Measurements from ENCODE around the gene GPR35. TPM values are rescaled to one million over a fixed set of nuclear protein-coding genes. Genes with fewer than 3 reads are reported as not detected.

Gene GPR35
- total and polyA plus RNA-seq, 2 of the 13 experiments (the other 11 are each of a cell fraction or from before 2014, with no cell fraction given), result 27.1 to 44.2 TPM

DNA sequence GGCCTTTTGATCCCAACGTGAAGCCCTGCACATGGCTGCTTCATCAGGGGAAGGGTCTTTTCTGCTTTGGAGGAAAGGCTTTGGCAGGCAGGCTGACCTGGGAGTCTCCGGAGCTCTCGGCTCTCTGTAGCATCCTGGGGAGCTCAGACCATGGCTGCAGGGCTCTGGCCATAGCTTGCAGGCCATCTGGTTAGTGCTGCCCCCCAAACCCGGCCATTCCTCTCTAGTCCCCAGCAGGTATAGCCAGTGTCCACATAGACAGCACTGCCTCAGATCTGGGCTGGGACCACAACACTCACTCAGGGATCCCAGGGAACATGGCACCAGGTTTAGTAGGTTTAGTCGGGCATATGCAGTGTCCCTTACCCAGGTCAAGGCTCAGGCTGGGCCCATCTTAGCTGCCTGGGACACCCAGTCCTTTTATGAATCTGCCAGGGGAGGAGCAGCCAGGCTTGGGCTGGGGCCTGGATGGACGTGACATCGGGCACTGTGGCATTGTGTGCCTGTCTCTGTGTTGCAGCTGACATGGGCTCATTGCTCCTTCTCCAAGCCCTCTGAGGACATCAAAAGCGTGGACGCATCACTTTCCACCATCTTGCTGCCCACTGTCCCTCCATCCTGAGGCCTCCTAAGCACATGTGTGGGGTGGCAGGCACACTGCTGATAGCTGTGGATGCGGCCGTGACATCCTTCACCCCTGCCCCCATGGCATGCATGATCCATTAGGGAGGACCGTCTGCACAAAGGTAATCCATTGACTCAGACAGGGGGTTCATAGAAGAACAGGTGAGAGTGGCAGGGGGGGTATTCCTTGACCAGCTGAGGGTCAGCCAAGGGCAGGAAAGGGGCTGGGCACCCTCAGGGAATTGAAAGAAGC lies 19.2 kb upstream of the GPR35 start (continued):
- TF ChIP-seq, protein P1, sequence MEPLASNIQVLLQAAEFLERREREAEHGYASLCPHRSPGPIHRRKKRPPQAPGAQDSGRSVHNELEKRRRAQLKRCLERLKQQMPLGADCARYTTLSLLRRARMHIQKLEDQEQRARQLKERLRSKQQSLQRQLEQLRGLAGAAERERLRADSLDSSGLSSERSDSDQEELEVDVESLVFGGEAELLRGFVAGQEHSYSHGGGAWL (CRISPR knock-in tag; IDR thresholded peaks at IDR 0.05), result 0 out of 2 replicates have a peak, but pooled peaks have one; percentile 23
- TF ChIP-seq, protein P2, sequence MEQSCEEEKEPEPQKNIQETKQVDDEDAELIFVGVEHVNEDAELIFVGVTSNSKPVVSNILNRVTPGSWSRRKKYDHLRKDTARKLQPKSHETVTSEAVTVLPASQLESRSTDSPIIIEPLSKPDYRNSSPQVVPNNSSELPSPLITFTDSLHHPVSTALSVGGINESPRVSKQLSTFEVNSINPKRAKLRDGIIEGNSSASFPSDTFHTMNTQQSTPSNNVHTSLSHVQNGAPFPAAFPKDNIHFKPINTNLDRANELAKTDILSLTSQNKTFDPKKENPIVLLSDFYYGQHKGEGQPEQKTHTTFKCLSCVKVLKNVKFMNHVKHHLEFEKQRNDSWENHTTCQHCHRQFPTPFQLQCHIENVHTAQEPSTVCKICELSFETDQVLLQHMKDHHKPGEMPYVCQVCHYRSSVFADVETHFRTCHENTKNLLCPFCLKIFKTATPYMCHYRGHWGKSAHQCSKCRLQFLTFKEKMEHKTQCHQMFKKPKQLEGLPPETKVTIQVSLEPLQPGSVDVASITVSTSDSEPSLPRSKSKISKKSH (CRISPR knock-in tag; IDR thresholded peaks at IDR 0.05; ENCODE audit: borderline replicate concordance), result peak; percentile 80; the same call in 1 of the 2 replicates
- no peak for TF ChIP-seq KLF11 (CRISPR knock-in tag; IDR thresholded peaks at IDR 0.05)
- TF ChIP-seq CBFB (CRISPR knock-in tag; IDR thresholded peaks at IDR 0.05), result no peak
- TF ChIP-seq TCF12 (IDR thresholded peaks at IDR 0.05), result no peak
- peak; percentile 7; the same call in 1 of the 2 replicates for TF ChIP-seq TCF12 (CRISPR knock-in tag; IDR thresholded peaks at IDR 0.05)
- TF ChIP-seq ZMYM4 (CRISPR knock-in tag; IDR thresholded peaks at IDR 0.05), result no peak
- 0 out of 2 replicates have a peak, but pooled peaks have one; percentile 67 for TF ChIP-seq NFIB (CRISPR knock-in tag; IDR thresholded peaks at IDR 0.05; ENCODE audit: borderline replicate concordance)
- no peak for TF ChIP-seq TBL1XR1 (IDR thresholded peaks at IDR 0.05; ENCODE audit: borderline replicate concordance, low read length, partially characterized antibody)
- TF ChIP-seq, protein P3, sequence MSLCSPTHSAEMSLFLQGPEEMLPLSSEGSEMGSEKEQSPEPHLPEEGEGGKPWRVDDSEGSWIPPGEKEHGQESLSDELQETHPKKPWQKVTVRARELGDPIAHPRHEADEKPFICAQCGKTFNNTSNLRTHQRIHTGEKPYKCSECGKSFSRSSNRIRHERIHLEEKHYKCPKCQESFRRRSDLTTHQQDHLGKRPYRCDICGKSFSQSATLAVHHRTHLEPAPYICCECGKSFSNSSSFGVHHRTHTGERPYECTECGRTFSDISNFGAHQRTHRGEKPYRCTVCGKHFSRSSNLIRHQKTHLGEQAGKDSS (CRISPR knock-in tag; IDR thresholded peaks at IDR 0.05; ENCODE audit: borderline replicate concordance, low read depth), result no peak
- TF ChIP-seq SIX1 (CRISPR knock-in tag; IDR thresholded peaks at IDR 0.05; ENCODE audit: borderline replicate concordance), result no peak
- TF ChIP-seq ATF7-NPFF (CRISPR knock-in tag; IDR thresholded peaks at IDR 0.05; ENCODE audit: low read depth), result no peak
- no peak for TF ChIP-seq MYNN (CRISPR knock-in tag; IDR thresholded peaks at IDR 0.05; ENCODE audit: low read depth)
- no peak for TF ChIP-seq REL (CRISPR knock-in tag; conservative IDR thresholded peaks at IDR 0.05)
- TF ChIP-seq NFKB2 (CRISPR knock-in tag; IDR thresholded peaks at IDR 0.05; ENCODE audit: borderline replicate concordance), result peak; percentile 54; the same call in 1 of the 2 replicates
- no peak for TF ChIP-seq MAZ (IDR thresholded peaks at IDR 0.05; ENCODE audit: borderline replicate concordance, low read depth, low read length)
- TF ChIP-seq MAZ (CRISPR knock-in tag; IDR thresholded peaks at IDR 0.05; ENCODE audit: low read depth), result 0 out of 2 replicates have a peak, but pooled peaks have one; percentile 5
- 0 out of 2 replicates have a peak, but pooled peaks have one; percentile 50 for TF ChIP-seq ZNF572 (CRISPR knock-in tag; IDR thresholded peaks at IDR 0.05)
- no peak for TF ChIP-seq ZNF552 (CRISPR knock-in tag; IDR thresholded peaks at IDR 0.05; ENCODE audit: borderline replicate concordance)
- TF ChIP-seq, protein P4, sequence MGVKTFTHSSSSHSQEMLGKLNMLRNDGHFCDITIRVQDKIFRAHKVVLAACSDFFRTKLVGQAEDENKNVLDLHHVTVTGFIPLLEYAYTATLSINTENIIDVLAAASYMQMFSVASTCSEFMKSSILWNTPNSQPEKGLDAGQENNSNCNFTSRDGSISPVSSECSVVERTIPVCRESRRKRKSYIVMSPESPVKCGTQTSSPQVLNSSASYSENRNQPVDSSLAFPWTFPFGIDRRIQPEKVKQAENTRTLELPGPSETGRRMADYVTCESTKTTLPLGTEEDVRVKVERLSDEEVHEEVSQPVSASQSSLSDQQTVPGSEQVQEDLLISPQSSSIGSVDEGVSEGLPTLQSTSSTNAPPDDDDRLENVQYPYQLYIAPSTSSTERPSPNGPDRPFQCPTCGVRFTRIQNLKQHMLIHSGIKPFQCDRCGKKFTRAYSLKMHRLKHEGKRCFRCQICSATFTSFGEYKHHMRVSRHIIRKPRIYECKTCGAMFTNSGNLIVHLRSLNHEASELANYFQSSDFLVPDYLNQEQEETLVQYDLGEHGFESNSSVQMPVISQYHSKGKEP (CRISPR knock-in tag; IDR thresholded peaks at IDR 0.05), result no peak
- TF ChIP-seq ZNF782 (CRISPR knock-in tag; IDR thresholded peaks at IDR 0.05; ENCODE audit: borderline replicate concordance), result no peak
- TF ChIP-seq, protein P5, sequence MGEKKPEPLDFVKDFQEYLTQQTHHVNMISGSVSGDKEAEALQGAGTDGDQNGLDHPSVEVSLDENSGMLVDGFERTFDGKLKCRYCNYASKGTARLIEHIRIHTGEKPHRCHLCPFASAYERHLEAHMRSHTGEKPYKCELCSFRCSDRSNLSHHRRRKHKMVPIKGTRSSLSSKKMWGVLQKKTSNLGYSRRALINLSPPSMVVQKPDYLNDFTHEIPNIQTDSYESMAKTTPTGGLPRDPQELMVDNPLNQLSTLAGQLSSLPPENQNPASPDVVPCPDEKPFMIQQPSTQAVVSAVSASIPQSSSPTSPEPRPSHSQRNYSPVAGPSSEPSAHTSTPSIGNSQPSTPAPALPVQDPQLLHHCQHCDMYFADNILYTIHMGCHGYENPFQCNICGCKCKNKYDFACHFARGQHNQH (CRISPR knock-in tag; IDR thresholded peaks at IDR 0.05), result no peak
- TF ChIP-seq REXO4 (CRISPR knock-in tag; IDR thresholded peaks at IDR 0.05; ENCODE audit: borderline replicate concordance), result no peak
